ENCODE results near the gene FSHR. TPM values are rescaled to one million over a fixed set of nuclear protein-coding genes. Genes with fewer than 3 reads are reported as not detected.

Gene FSHR
- total RNA-seq, 4 donors from 2014 or later: not detected

DNA sequence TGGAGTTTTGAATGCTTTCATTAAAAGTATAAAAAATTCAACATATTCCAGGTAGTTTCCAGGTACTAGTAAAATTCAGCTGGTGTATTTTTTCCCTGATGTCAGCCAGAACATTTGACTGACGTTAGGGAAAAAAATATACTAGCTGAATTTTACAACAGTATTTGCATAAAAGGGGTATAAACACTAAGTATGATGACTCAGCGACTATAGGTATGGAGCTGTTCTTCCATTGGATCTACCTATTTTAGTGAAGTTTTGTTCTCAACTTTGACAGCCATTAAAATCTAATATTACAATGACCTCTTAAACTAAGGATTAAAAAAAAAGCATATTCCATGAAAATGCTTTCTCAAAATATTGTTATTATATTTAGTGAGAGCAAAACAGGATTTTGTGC is 155.9 kb downstream of the FSHR start:
- TF ChIP-seq EP300 (IDR thresholded peaks at IDR 0.05): no peak
- no peak for TF ChIP-seq CTCF (IDR thresholded peaks at IDR 0.05)
- TF ChIP-seq POLR2A (IDR thresholded peaks at IDR 0.05): no peak
- H3K4me3 ChIP-seq: no peak overlapping the region
- H3K4me1 ChIP-seq: peaks cover 0 to 7% (median 0%) of the 10 kb centered on the region in 4 donors
- whole genome bisulfite sequencing, 2 donors: 79 to 86% methylated on average over 2 of the region's 2 CpGs
- H3K9me3 ChIP-seq: no peaks in the 10 kb centered on the region
- H3K27ac ChIP-seq: no peak overlapping the region
- no peaks in the 10 kb centered on the region for H3K27me3 ChIP-seq
- DNase-seq (ENCODE audit: low spot score in 2 of 2): no peak
- H3K36me3 ChIP-seq: no peaks in the 10 kb centered on the region

DNA sequence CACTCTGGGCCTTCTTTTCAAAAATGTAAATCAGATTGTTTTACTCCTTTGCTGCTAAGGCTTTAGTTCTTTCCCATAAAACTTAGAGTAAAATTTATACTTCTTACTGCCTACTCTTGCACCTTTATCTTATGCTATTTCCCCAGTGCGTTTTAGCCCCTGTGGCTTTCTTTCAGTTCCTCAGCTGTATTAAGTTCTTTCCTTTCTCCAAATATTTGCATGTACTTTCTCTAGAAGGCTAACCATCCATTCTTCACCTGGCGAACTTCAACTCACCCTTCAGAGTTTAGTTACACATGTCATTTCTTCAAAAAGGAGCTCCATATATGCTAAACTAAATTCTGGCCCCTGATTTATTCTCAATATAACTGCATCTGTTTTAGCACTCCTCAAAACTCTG is 160.7 kb downstream of the FSHR start:
- Histone ChIP-seq H3K27me3 (no peaks in the 10 kb centered on the region), H3K4me1 (no peaks in the 10 kb centered on the region), H3K27ac (no peak overlapping the region), H3K36me3 (no peaks in the 10 kb centered on the region), H3K9me3 (no peaks in the 10 kb centered on the region), H3K4me3 (no peak overlapping the region)
- 82 to 92% methylated on average over 2 of the region's 2 CpGs for WGBS, 2 donors
- TF ChIP-seq EP300 (IDR thresholded peaks at IDR 0.05) (no peak), CTCF (IDR thresholded peaks at IDR 0.05) (no peak), POLR2A (IDR thresholded peaks at IDR 0.05) (no peak)
- no peak for DNase-seq (ENCODE audit: low spot score in 2 of 2)

GRCh38 chr2:48991415-48992131 is 162.7 kb downstream of the FSHR start:
- Histone ChIP-seq H3K4me3 (no peak overlapping the region), H3K36me3 (no peaks in the 10 kb centered on the region), H3K9me3 (no peaks in the 10 kb centered on the region), H3K4me1 (no peaks in the 10 kb centered on the region), H3K27ac (no peak overlapping the region), H3K27me3 (no peaks in the 10 kb centered on the region)
- DNase-seq (ENCODE audit: low spot score in 2 of 2): no peak
- TF ChIP-seq EP300 (IDR thresholded peaks at IDR 0.05) (no peak), POLR2A (IDR thresholded peaks at IDR 0.05) (no peak), CTCF (IDR thresholded peaks at IDR 0.05) (no peak)
- 91 to 93% methylated on average over 3 of the region's 3 CpGs for WGBS, 2 donors

- no peak for TF ChIP-seq EP300 (IDR thresholded peaks at IDR 0.05)
- TF ChIP-seq CTCF (IDR thresholded peaks at IDR 0.05): no peak
- no peak for TF ChIP-seq POLR2A (IDR thresholded peaks at IDR 0.05)
- H3K4me1 ChIP-seq: no peaks in the 10 kb centered on the region
- 56 to 71% methylated on average over 5 of the region's 5 CpGs for WGBS, 2 donors
These were observed 169.4 kb downstream of the FSHR start for GRCh38 chr2:48984922-48985321.

DNA sequence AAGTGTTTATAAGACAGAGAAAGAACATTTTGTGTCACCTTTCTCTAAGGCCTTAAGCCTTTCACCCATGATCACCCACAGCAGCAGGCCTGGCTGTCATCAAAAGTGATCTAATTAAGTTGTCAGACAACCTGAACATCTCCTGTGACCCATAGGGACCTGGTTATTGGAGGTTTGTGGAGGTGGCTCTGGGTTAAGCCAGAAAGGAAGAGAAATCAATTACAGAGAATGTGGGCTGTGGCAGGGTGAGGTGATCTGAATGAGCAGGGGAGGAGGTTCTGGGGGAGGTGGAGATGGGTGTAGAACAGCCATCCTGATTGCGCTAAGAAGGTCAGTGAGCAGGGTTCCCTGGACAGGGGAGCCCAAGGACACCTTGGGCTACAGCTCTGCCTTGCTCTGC is 170.8 kb downstream of the FSHR start:
- WGBS, 2 donors: 88 to 94% methylated on average over 1 of the region's 1 CpG
- DNase-seq (ENCODE audit: low spot score in 2 of 2): no peak
- TF ChIP-seq EP300 (IDR thresholded peaks at IDR 0.05): no peak
- no peak for TF ChIP-seq POLR2A (IDR thresholded peaks at IDR 0.05)
- no peak for TF ChIP-seq CTCF (IDR thresholded peaks at IDR 0.05)

More at GRCh38 chr2:48984922-48985321, 169.4 kb downstream of the FSHR start:
- H3K36me3 ChIP-seq: no peaks in the 10 kb centered on the region
- no peak overlapping the region for H3K27ac ChIP-seq
- H3K27me3 ChIP-seq: no peaks in the 10 kb centered on the region
- DNase-seq (ENCODE audit: low spot score in 2 of 2): no peak
- H3K4me3 ChIP-seq: no peak overlapping the region
- no peaks in the 10 kb centered on the region for H3K9me3 ChIP-seq

More for the DNA sequence above, 170.8 kb downstream of the FSHR start:
- H3K36me3 ChIP-seq: no peaks in the 10 kb centered on the region
- no peak overlapping the region for H3K4me3 ChIP-seq
- H3K9me3 ChIP-seq: no peaks in the 10 kb centered on the region
- no peaks in the 10 kb centered on the region for H3K27me3 ChIP-seq
- H3K27ac ChIP-seq: no peak overlapping the region
- no peaks in the 10 kb centered on the region for H3K4me1 ChIP-seq
